NCI-H2029 treated with DMSO at 0.1 percent for 48 hours (cell line): ENCODE data around the gene MPRIP.
"Not testable (repeated sequence)": the region's sequence is repeated elsewhere in the genome, so short reads cannot be mapped to it uniquely, and the experiment has no call there.

Experiments
- DNase-seq: peaks from one replicate; lab custom pipeline; 2025; lab: John Stamatoyannopoulos, UW

The MPRIP gene

GRCh38 chr17:17184985-17185757 lies 142.9 kb downstream of the MPRIP start:
- not testable (repeated sequence) for DNase-seq

DNA sequence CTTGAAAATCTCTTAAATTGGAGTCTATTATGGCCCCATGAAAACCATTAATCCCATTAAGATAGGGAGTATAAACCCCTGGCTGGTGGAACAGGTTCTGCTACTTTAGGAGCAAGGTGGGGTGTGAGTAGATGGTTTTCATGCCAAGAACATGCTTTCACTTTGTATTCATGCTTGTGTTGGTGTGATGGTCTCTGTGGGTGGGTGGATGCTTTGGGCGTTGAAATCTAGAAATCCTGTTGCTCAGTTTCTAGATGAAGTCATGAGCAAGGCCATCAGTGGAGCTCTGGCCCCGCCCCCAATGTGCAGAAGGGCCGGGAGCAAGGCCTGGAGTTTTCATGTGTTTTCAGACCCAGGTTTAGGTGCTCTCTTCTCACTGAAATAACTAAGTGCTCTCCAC lies 143.8 kb downstream of the MPRIP start:
- peak; percentile 7 for DNase-seq

GRCh38 chr17:17186551-17187505 lies 144.6 kb downstream of the MPRIP start:
- DNase-seq = no peak

DNA sequence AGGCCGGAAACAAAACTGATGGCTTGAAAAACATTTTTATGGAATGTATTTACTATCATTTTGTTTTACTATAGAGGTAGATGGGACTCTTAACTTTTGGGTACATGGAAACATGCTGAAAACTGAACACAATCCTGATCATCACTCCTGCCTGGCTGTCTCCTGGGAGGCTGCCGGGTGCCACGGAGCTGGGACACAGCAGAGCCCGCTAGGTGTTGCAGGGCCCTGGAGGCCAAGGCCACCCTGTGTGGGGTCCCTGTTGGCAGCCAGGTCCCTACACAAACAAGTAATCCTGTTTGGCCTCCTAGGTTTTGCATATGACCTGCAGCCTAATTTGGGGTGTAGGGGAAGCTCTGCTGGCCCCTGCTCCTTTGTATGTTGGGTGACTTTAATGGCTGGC lies 146.3 kb downstream of the MPRIP start:
- no peak for DNase-seq

GRCh38 chr17:17189559-17189958 lies 147.3 kb downstream of the MPRIP start:
- DNase-seq = no peak

DNA sequence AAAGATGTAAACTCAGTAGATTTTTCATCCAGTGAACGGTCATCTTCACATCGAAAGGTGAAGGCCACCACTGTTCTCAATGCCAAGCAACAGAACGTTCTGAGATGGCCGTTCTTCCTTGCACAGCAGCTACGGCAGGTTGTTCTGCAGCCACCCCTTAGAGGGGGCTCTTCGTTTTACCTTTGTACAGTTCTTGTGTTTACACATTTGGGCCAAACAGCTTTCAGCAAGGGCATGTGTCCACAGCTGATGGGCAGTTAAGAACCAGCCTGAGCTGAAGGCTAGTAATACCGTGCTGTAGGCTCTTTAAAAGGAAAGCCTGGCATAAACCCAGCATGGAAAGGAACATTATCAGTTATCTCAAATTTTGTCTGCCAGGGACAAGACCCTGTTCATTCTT lies 147.9 kb downstream of the MPRIP start:
- DNase-seq = no peak

DNA sequence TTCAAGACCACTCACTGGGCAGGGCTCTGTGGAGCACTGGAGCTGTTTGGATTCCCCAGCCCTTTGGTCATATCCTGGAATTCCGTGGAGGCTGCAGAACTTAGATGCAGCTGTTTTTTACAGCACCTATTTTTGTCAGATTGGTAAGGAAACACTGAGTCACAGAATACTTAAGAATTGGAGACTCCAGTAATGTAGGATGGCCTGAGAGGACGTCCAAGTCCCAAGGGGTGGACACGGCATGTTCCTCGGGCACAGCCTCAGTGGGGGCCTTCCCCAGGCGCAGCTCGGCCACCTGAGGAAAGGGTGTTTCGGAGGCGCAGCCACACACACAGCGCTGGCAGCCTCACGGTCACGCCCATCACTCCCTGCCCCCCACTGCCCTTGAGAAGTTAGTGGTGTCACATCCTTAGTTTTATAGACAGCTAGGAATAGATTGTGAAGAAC lies 149.1 kb downstream of the MPRIP start:
- DNase-seq = no peak

GRCh38 chr17:17191961-17192381 lies 149.7 kb downstream of the MPRIP start:
- no peak for DNase-seq

DNA sequence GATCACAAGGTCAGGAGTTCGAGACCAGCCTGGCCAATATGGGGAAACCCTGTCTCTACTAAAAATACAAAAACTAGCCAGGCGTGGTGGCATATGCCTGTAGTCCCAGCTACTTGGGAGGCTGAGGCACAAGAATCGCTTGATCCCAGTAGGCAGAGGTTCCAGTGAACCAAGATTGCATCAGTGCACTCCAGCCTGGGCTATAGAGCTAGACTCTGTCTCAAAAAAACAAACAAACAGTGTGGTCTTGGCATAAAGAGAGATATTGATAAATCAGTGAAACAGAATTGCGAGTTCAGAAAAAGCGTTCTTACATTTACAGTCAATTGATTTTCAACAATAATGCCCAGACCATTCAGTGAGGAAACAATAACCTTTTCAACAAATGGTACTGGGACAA lies 153.2 kb downstream of the MPRIP start:
- not testable (repeated sequence) for DNase-seq

- DNase-seq = no peak
Measured at GRCh38 chr17:17196776-17197175, 154.5 kb downstream of the MPRIP start.

DNA sequence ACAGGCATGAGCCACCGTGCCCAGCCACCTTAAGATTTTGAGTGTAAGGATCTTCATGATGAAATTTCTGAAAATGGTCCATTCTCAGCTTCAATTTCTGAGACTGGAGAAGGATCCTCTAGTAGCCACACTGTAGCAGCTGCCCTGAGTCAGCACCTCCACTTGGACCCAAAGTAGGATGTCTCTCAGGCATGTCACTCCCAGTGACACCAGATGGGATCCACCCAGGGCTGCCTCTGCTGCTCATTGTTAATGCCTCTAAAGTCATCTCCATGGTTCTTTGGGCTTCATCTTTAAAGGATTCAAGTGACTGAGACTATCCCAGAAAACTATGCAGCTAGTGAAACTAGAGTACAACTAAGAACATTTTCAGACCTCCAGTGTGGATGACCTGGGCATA lies 156.0 kb downstream of the MPRIP start:
- no peak for DNase-seq

- DNase-seq = no peak
Measured at GRCh38 chr17:17200311-17200710, 158.1 kb downstream of the MPRIP start.

DNA sequence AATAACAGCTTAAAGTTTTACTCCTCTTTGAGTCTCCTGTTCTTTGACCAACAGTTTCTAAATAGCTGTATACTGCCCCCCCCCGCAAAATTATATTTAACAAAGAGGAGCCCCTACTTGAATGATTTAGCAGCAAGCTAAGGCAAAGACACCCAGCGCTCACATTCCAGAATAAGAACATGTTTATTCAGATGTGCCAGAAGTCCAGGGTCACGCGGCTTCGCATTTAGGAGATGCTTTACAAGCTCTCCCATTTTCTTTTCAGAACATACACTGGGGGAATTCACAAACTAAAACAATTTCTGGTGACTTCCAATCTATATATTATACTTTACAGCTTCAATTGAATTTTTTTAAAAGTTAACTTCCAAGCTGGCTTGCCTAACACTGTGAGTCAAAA lies 158.6 kb downstream of the MPRIP start:
- no peak for DNase-seq

DNA sequence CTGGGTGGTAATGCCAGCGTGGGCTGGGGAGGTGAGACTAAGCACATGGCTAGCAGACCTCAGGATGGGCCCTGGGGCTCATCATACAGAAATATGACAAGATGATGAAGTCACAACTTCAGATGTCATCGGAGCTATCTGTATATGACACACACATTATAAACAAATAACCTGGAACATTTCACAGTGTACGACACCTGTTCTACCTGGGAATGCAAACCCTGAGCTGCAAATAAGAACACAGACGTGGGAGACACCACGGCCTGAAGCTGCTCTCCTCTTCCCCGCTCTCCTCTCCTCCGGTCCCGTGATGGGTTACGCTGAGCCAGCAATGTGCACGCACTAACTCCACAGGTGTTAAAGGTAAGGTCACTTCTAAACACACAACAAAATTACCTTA lies 159.0 kb downstream of the MPRIP start:
- DNase-seq = no peak

GRCh38 chr17:17201907-17202306 lies 159.7 kb downstream of the MPRIP start:
- no peak for DNase-seq

DNA sequence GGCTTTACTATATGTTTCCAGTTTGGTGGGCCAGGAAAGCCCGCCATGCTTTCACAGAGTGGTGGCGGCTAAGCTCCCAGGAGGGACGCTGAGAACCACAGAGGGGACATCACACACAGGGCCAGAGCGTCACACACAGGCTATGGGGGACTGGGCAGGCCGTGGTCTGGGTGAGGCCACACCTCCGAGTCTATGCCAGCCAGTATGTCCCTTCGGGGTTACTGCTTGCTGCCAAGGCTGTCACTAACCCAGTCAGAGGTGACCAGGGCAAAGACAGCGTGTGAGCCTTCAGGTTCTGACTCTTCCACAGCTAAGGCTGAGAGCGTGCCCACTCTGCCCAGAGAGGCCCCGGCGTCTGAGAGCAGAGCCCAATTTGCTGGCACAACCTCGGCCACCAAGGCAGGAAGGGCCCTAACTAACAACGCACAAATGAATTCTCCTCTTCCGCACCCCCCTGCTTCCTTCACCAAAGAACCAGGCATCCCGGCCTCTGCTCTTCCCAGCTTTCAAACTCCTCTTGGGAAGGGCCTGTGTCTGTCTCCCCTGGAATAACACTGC lies 161.0 kb downstream of the MPRIP start:
- no peak for DNase-seq

DNA sequence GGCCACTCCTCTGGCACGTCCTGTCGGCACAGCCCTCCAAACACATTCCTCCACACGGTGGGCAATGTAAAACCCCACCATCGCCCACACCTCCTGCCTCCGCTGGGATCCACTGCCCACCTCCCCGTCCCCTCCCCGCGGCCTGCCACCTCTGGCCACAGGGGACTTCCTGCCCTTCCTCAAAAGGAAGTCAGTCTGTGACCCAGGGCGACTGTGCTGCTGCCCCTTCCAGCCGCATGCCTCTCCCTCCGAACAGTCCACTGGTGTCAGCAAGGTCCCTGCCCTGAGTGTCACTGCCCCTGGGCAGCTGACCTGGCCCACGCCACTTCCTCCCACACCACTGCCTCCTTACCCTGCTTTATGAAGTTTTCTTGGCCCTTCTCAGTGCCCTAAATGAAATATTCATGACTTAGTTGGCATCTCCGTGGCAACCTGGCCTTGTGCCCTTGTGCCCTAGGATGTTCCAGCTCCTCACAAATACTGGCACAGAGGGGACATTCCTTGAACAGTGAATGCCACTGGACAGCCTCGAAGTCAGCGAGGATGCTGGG lies 161.9 kb downstream of the MPRIP start:
- no peak for DNase-seq

DNA sequence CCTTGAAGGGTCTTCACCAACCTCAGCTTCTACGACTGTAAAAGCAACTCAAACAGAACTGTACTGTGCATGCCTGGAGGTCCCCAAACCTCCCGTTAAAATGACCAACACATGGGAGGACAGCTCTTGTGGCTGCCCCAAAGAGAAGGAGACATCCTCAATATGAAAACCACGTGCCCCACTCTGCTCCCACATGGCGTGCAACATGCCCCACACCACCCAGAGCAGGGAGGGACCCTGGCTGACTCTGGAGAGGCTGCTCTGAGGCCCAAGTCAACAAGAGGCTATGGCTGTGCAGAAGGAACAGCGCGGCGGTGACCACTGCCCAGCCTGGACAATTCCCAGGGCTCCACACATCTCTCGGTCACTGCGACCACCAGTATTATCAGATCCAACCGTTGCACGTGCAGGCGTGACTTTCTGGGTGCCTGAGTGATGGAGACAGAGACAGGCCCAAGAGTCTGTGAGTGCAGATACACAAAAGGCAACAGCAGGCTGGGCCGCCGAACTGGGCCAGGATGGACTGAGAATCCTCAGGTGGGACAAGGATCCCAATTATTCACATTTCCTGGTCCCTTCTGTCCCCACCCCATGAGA lies 162.5 kb downstream of the MPRIP start:
- DNase-seq = no peak

DNA sequence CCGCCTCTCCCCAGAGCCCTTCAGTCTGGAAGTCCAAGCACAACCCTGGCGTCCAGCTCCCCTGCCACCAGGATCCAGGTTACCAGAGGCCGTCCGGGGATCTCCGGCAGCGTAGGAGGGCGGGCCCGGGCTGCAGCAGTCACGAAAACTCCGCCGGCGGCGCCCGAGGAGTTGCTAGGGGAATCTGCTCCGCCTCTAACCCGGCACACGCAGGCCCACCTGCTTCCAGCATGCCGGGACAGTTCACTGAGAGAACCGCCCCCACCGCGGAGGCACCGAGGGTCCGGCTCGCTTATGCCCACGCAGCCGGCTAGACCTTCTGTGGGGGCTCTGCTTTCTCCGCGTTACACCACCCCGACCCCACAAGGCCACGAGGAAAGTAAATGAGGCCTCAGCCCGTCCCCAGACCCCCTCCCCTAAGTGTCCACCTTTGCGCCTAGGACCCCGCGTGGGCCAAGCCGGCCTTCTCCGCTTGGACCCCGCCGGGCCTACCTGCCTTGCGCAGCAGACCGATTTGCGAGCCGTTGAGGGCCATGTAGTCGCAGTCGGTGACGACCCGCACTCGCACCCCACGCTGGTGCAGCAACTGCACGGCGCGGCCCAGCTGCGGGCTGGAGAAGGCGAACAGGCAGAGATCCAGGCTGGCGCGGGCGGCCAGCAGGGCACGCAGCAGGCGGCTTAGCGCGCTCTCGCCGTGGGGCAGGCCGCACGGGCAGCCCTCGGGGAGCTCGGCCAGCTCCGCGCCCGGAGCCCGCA lies 163.3 kb downstream of the MPRIP start:
- no peak for DNase-seq

DNA sequence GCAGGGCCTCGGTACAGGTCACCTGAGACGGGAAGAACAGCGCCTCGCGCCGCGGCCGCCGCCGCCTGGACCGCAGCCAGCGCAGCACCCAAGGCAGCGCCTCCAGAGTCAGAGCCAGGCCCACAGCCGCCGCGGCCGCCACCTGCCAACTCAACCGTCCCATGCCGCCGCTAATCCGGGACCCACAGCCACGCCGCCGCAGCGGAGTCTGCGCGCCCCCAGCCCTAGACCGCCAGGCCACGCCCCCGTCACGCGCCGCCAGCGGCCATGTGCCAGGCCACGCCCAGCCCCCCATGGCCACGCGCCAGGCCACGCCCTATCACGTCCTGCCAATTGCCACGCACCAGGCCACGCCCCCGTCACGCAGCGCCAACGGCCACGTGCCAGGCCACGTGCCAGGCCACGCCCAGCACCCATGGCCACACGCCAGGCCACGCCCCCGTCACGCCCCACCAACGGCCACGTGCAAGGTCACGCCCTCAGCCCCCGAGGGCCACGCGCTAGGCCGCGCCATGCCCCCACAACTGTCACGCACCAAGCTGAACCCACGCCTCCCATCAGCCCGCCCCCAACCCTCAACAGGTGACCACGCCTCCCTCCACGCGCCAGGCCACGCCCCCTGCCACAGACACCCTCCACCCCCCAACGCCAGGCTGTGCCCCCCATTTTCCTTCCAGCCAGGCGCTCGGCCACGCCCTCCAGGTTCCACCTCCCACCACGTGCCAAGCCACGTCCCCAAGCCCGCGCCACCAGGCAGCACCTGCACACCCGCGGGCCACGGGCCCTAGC lies 164.1 kb downstream of the MPRIP start, which contains the start of gene PLD6:
PLD6 (minus strand) TSS at position 210 of the 789 bp plus-strand sequence; CDS start at position 163, 47 bp downstream.
- peak; percentile 31 for DNase-seq
